ENCODE measurements around the gene PPP2R1B. TPM values are rescaled to one million over a fixed set of nuclear protein-coding genes. Genes with fewer than 3 reads are reported as not detected.

The PPP2R1B gene
- total RNA-seq, 1 experiment from 2014 or later, result 27.3 TPM

- Mint-ChIP-seq H3K36me3 (ENCODE audit: insufficient read depth, unreplicated experiment) (peaks cover 35% of the 10 kb centered on the region), H3K27ac (ENCODE audit: low read depth, unreplicated experiment) (peak overlapping the region; percentile 84), H3K4me1 (ENCODE audit: insufficient read depth, unreplicated experiment) (peaks cover 8% of the 10 kb centered on the region), H3K4me3 (ENCODE audit: unreplicated experiment) (no peak overlapping the region), H3K27me3 (ENCODE audit: insufficient read depth, unreplicated experiment) (no peaks in the 10 kb centered on the region), H3K9me3 (ENCODE audit: unreplicated experiment) (no peaks in the 10 kb centered on the region)
- no peak for TF ChIP-seq CTCF (IDR thresholded peaks at IDR 0.05; ENCODE audit: unreplicated experiment)
- no peak for DNase-seq (ENCODE audit: unreplicated experiment)
- no TSS peak for BruUV-seq (replicated peaks)
- POLR2A ChIA-PET, result interaction anchor here (0.6 to 0.7 kb wide), 2 partner anchors 24 to 101 kb away, joined by 3 to 4 read pairs; no protein-coding TSS in a partner anchor
- CTCF ChIA-PET, result no interaction called here
- intact Hi-C loops (cut with micrococcal nuclease), result no loop called here
Measured at GRCh38 chr11:111707691-111708067, 58.5 kb downstream of the PPP2R1B start.

- intact Hi-C loops (cut with micrococcal nuclease), result no loop called here
- POLR2A ChIA-PET, result interaction anchor here (0.6 kb wide), 1 partner anchor 17 kb away, joined by 3 read pairs; no protein-coding TSS in a partner anchor
- H3K4me3 Mint-ChIP-seq (ENCODE audit: unreplicated experiment), result peak overlapping the region; percentile 53
Measured at GRCh38 chr11:111707039-111707690, 59.0 kb downstream of the PPP2R1B start.

GRCh38 chr11:111703576-111703975 lies 62.6 kb downstream of the PPP2R1B start:
- H3K4me1 Mint-ChIP-seq (ENCODE audit: insufficient read depth, unreplicated experiment), result peaks cover 15% of the 10 kb centered on the region
- H3K36me3 Mint-ChIP-seq (ENCODE audit: insufficient read depth, unreplicated experiment), result peaks cover 26% of the 10 kb centered on the region
- ChIA-PET POLR2A (interaction anchor here (0.8 kb wide), 1 partner anchor 61 kb away, joined by 3 read pairs; no protein-coding TSS in a partner anchor), CTCF (no interaction called here)
- no TSS peak for BruUV-seq (replicated peaks)
- no peak overlapping the region for H3K27ac Mint-ChIP-seq (ENCODE audit: low read depth, unreplicated experiment)
- no peak for TF ChIP-seq CTCF (IDR thresholded peaks at IDR 0.05; ENCODE audit: unreplicated experiment)
- H3K9me3 Mint-ChIP-seq (ENCODE audit: unreplicated experiment), result no peaks in the 10 kb centered on the region
- DNase-seq (ENCODE audit: unreplicated experiment), result no peak
- H3K27me3 Mint-ChIP-seq (ENCODE audit: insufficient read depth, unreplicated experiment), result no peaks in the 10 kb centered on the region
- intact Hi-C loops (cut with micrococcal nuclease), result no loop called here
- no peak overlapping the region for H3K4me3 Mint-ChIP-seq (ENCODE audit: unreplicated experiment)

More at GRCh38 chr11:111707039-111707690, 59.0 kb downstream of the PPP2R1B start:
- no peaks in the 10 kb centered on the region for H3K9me3 Mint-ChIP-seq (ENCODE audit: unreplicated experiment)
- no peak for TF ChIP-seq CTCF (IDR thresholded peaks at IDR 0.05; ENCODE audit: unreplicated experiment)
- CTCF ChIA-PET, result interaction anchor here (1.0 kb wide), 1 partner anchor 70 kb away, joined by 3 read pairs; no protein-coding TSS in a partner anchor
- H3K27me3 Mint-ChIP-seq (ENCODE audit: insufficient read depth, unreplicated experiment), result no peaks in the 10 kb centered on the region
- peak overlapping the region; percentile 84 for H3K27ac Mint-ChIP-seq (ENCODE audit: low read depth, unreplicated experiment)
- no TSS peak for BruUV-seq (replicated peaks)
- peaks cover 8% of the 10 kb centered on the region for H3K4me1 Mint-ChIP-seq (ENCODE audit: insufficient read depth, unreplicated experiment)
- peak; percentile 95 for DNase-seq (ENCODE audit: unreplicated experiment)
- peaks cover 36% of the 10 kb centered on the region for H3K36me3 Mint-ChIP-seq (ENCODE audit: insufficient read depth, unreplicated experiment)

- TF ChIP-seq CTCF (IDR thresholded peaks at IDR 0.05; ENCODE audit: unreplicated experiment), result no peak
- H3K9me3 Mint-ChIP-seq (ENCODE audit: unreplicated experiment), result no peaks in the 10 kb centered on the region
- no peak for DNase-seq (ENCODE audit: unreplicated experiment)
- no TSS peak for BruUV-seq (replicated peaks)
- CTCF ChIA-PET, result no interaction called here
- H3K27ac Mint-ChIP-seq (ENCODE audit: low read depth, unreplicated experiment), result no peak overlapping the region
- H3K36me3 Mint-ChIP-seq (ENCODE audit: insufficient read depth, unreplicated experiment), result peaks cover 26% of the 10 kb centered on the region
- intact Hi-C loops (cut with micrococcal nuclease), result no loop called here
- no peaks in the 10 kb centered on the region for H3K27me3 Mint-ChIP-seq (ENCODE audit: insufficient read depth, unreplicated experiment)
- no peak overlapping the region for H3K4me3 Mint-ChIP-seq (ENCODE audit: unreplicated experiment)
- POLR2A ChIA-PET, result interaction anchor here (0.8 kb wide), 1 partner anchor 62 kb away, joined by 3 read pairs; no protein-coding TSS in a partner anchor
- peaks cover 15% of the 10 kb centered on the region for H3K4me1 Mint-ChIP-seq (ENCODE audit: insufficient read depth, unreplicated experiment)
Measured at GRCh38 chr11:111702623-111703022, 63.6 kb downstream of the PPP2R1B start.

Measured in MCF 10A (cell line).